Nephron (organoid): Measurements from ENCODE around the gene C10orf143.

Experiments used
- H3K27ac Mint-ChIP-seq, 3 experiments: 2 replicates each; pipeline ENCODE4 v1.8.0; 2020; ENCODE audit warnings: mixed read lengths in 3 of 3, mild to moderate bottlenecking in 2 of 3, moderate library complexity in 1 of 3
- H3K27me3 Mint-ChIP-seq: 2 replicates; pipeline ENCODE4 v1.8.0; 2021; ENCODE audit warnings: low read depth, mild to moderate bottlenecking, moderate library complexity, mixed read lengths
- H3K36me3 Mint-ChIP-seq: 2 replicates; pipeline ENCODE4 v1.8.0; 2020; ENCODE audit warnings: low read depth, mixed read lengths
- H3K4me1 Mint-ChIP-seq: 2 replicates; pipeline ENCODE4 v1.8.0; 2020; ENCODE audit warnings: mixed read lengths
- H3K4me3 Mint-ChIP-seq, 3 experiments: 2 replicates each; pipeline ENCODE4 v1.8.0; 2020; ENCODE audit warnings: mild to moderate bottlenecking in 3 of 3, mixed read lengths in 3 of 3, moderate library complexity in 2 of 3
- H3K9me3 Mint-ChIP-seq: 2 replicates; pipeline ENCODE4 v1.8.0; 2020; ENCODE audit warnings: mixed read lengths
- TF ChIP-seq, protein P1 (sequence below), 3 experiments: fragments of 200-600 bp; sonication (generic); IDR thresholded peaks; one replicate each; pipeline ENCODE4 v1.5.0; 2021; ENCODE audit warnings: antibody characterized with exemption in 3 of 3; ENCODE audit not compliant: unreplicated experiment in 3 of 3

C10orf143 gene

DNA sequence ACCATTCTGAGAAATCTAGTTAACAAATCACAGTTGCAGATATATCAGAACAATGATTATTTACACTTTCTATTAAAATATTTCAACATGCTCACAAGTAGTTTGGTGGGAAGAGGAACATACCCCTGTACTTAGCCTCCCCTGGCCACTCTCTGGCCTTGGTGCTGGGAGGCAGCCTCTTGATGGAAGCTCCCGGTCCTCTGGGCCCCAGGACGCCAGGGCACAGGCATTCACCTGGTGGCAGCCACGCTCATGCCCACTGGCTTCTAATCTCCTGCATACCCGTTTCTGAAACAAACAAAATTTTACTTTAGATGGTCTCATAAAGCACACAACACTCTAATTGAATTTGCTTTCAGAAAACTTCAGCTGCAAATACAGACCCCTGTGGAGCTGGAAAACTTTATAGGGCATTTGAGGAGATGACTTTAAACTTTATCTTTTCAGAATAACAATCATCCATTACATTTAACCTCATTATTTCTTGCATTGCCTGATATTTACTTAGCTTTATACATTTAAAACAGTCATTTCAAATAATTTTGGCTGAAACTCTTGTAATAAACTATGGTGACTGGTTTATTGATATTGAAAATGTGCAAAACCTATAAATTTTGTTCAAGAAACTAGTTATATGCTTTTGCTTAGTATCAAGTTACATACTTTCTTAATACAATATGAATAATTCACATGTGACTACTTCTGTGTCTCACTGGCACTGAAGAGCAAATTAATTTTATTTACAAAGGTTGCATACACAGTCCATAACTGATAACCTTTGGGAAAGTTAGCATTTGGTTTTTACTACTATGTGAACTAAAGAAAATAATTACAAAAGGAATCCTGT, 30.8 kb downstream of the C10orf143 start:
- H3K27me3 Mint-ChIP-seq, result no peaks in the 10 kb centered on the region

DNA sequence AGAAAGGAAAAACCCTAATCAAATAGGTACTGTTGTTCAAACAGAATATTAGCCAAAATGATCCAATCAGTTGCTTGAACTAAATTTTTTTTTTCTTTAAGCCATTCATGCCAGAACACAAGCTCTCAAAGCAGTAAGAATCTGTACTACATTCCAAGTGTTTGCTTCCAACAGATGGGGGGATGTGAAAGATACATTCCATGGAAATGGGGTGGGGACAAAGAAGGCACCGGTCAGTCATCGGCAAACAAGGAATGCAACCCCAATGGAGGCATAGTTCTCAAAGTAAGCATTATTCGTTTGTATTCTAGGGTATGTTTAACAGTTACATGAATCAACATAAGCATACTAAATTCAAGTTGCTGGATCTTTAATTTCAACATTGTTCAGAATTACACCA, 32.5 kb downstream of the C10orf143 start:
- Mint-ChIP-seq H3K9me3 (peaks cover 8% of the 10 kb centered on the region), H3K36me3 (peaks cover 15% of the 10 kb centered on the region), H3K4me1 (no peaks in the 10 kb centered on the region), H3K27ac (no peak overlapping the region), H3K4me3 (no peak overlapping the region), H3K27me3 (no peaks in the 10 kb centered on the region)
- TF ChIP-seq, protein P1, sequence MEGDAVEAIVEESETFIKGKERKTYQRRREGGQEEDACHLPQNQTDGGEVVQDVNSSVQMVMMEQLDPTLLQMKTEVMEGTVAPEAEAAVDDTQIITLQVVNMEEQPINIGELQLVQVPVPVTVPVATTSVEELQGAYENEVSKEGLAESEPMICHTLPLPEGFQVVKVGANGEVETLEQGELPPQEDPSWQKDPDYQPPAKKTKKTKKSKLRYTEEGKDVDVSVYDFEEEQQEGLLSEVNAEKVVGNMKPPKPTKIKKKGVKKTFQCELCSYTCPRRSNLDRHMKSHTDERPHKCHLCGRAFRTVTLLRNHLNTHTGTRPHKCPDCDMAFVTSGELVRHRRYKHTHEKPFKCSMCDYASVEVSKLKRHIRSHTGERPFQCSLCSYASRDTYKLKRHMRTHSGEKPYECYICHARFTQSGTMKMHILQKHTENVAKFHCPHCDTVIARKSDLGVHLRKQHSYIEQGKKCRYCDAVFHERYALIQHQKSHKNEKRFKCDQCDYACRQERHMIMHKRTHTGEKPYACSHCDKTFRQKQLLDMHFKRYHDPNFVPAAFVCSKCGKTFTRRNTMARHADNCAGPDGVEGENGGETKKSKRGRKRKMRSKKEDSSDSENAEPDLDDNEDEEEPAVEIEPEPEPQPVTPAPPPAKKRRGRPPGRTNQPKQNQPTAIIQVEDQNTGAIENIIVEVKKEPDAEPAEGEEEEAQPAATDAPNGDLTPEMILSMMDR (IDR thresholded peaks at IDR 0.05; ENCODE audit: unreplicated experiment in 3 of 3), result no peak

More for the DNA sequence above, 30.8 kb downstream of the C10orf143 start:
- peaks cover 7% of the 10 kb centered on the region for H3K36me3 Mint-ChIP-seq
- H3K4me1 Mint-ChIP-seq, result no peaks in the 10 kb centered on the region
- peaks cover 4% of the 10 kb centered on the region for H3K9me3 Mint-ChIP-seq
- TF ChIP-seq, protein P1 (IDR thresholded peaks at IDR 0.05; ENCODE audit: unreplicated experiment in 3 of 3), result no peak
- peak overlapping the region in 1 of 3 experiments; percentile 30 for H3K27ac Mint-ChIP-seq
- no peak overlapping the region for H3K4me3 Mint-ChIP-seq

DNA sequence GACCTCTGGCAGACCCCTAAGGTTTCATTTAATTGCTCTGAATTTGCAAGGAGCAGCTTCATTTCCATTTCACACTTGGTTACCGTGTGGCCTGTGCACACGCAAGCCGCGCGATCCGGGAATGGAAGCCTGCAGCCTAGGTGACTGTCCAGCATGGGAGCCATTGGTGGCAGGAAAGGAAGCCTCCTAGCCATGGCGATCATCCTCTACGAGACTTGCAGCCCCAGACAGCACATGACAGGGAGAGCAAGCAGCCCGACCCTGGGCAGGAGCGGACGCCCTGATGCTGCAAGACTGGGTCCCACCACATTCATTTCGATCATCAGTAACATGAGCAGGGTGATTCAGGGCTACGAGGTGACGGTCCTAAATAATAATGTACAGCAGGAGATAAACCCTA, 33.9 kb downstream of the C10orf143 start:
- TF ChIP-seq, protein P1 (IDR thresholded peaks at IDR 0.05; ENCODE audit: unreplicated experiment in 3 of 3), result no peak
- Mint-ChIP-seq H3K36me3 (peaks cover 19% of the 10 kb centered on the region), H3K27ac (no peak overlapping the region), H3K27me3 (no peaks in the 10 kb centered on the region), H3K4me3 (no peak overlapping the region), H3K9me3 (peaks cover 14% of the 10 kb centered on the region), H3K4me1 (no peaks in the 10 kb centered on the region)

DNA sequence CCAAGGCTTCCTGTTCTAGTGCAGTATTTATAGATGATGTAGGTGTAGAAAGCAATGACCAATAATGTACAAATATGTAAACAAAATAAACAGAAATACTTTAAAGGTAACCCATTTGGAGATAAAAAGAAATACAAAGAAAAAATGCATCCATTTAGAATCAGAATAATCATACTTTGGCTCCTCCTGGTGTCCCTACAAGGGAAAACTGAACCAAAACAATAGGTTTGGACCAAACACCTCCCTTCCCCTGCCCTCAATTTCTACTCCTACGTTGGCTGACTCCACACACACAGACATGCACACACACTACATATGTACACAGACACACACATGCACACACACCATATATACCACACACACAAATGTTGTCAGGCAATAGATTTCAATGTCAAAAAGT, 36.0 kb downstream of the C10orf143 start:
- Mint-ChIP-seq H3K9me3 (peaks cover 14% of the 10 kb centered on the region), H3K27me3 (no peaks in the 10 kb centered on the region), H3K27ac (no peak overlapping the region), H3K4me1 (no peaks in the 10 kb centered on the region), H3K36me3 (peaks cover 19% of the 10 kb centered on the region), H3K4me3 (no peak overlapping the region)
- TF ChIP-seq, protein P1 (IDR thresholded peaks at IDR 0.05; ENCODE audit: unreplicated experiment in 3 of 3), result no peak

DNA sequence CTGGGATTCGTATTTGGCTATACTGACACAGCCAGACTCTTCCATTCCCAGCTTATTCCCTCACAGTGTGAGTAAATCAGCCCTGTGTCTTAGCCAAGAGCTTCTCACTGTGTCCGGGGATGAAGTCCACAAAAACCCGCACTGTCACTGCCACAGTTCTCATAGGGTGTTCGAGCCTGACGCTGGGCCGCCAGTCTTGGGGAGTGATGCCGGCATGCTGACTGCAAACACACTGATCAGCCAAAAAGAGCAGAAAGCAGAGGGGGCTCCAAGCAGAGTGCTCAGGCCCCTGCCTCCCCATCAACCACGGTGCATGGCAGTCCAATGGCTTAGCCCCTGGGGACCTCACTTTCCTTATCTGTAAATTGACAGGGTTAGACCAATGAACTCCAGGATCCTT, 36.7 kb downstream of the C10orf143 start:
- Mint-ChIP-seq H3K27ac (no peak overlapping the region), H3K36me3 (peaks cover 19% of the 10 kb centered on the region), H3K9me3 (peaks cover 14% of the 10 kb centered on the region), H3K27me3 (no peaks in the 10 kb centered on the region), H3K4me3 (no peak overlapping the region), H3K4me1 (no peaks in the 10 kb centered on the region)
- TF ChIP-seq, protein P1 (IDR thresholded peaks at IDR 0.05; ENCODE audit: unreplicated experiment in 3 of 3), result no peak

DNA sequence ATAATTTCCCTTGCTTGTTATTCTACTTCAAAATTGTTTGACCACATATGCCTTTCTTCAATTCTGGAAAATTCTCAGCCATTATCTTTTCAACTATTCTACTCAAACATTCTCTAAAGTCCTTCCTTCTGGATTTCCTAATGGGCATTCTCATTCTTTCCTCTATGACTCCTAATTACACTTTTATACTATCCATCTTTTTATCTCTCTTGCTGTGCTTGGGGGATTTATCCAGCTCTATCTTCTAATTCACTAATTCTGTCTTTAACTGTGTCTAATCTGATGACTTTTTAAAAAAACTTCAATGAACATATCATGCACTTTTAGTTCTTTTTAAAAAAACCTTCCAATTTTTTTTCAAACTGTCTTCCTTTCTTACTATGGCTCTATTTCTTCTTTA, 38.4 kb downstream of the C10orf143 start:
- peaks cover 23% of the 10 kb centered on the region for H3K36me3 Mint-ChIP-seq

More for the DNA sequence above, 38.4 kb downstream of the C10orf143 start:
- no peak overlapping the region for H3K27ac Mint-ChIP-seq
- no peaks in the 10 kb centered on the region for H3K4me1 Mint-ChIP-seq
- TF ChIP-seq, protein P1 (IDR thresholded peaks at IDR 0.05; ENCODE audit: unreplicated experiment in 3 of 3), result no peak
- no peaks in the 10 kb centered on the region for H3K27me3 Mint-ChIP-seq
- peaks cover 14% of the 10 kb centered on the region for H3K9me3 Mint-ChIP-seq
- H3K4me3 Mint-ChIP-seq, result no peak overlapping the region
